Stomach smooth muscle (tissue), 2 donors: ENCODE results near the gene TMEM184B.

Experiments used
- H3K27ac ChIP-seq: one replicate; pipeline ENCODE4 v1.7.0; 2013; ENCODE audit warnings: mild to moderate bottlenecking, low read length, inconsistent platforms
- H3K27me3 ChIP-seq, 2 donors: one replicate each; pipeline ENCODE4 v1.7.0; 2013; ENCODE audit warnings: low read length in 2 of 2; ENCODE audit not compliant: insufficient read depth in 2 of 2, control insufficient read depth in 1 of 2
- H3K36me3 ChIP-seq, 2 donors: one replicate each; pipeline ENCODE4 v1.7.0; 2013; ENCODE audit warnings: low read length in 2 of 2; ENCODE audit not compliant: control insufficient read depth in 2 of 2, insufficient read depth in 2 of 2
- H3K4me1 ChIP-seq: one replicate; pipeline ENCODE4 v1.7.0; 2013; ENCODE audit warnings: low read length; ENCODE audit not compliant: control insufficient read depth, insufficient read depth
- H3K4me3 ChIP-seq, 2 donors: one replicate each; pipeline ENCODE4 v1.7.0; 2013; ENCODE audit warnings: low read length in 2 of 2
- H3K9ac ChIP-seq, 2 donors: one replicate each; pipeline ENCODE4 v1.7.0; 2013; ENCODE audit warnings: low read length in 2 of 2, mild to moderate bottlenecking in 1 of 2
- H3K9me3 ChIP-seq, 2 donors: one replicate each; pipeline ENCODE4 v1.7.0; 2013; ENCODE audit warnings: low read length in 2 of 2; ENCODE audit not compliant: control insufficient read depth in 2 of 2
- donor health status: healthy.
- donor health status: Pancreatic carcinoma.

TMEM184B gene

DNA sequence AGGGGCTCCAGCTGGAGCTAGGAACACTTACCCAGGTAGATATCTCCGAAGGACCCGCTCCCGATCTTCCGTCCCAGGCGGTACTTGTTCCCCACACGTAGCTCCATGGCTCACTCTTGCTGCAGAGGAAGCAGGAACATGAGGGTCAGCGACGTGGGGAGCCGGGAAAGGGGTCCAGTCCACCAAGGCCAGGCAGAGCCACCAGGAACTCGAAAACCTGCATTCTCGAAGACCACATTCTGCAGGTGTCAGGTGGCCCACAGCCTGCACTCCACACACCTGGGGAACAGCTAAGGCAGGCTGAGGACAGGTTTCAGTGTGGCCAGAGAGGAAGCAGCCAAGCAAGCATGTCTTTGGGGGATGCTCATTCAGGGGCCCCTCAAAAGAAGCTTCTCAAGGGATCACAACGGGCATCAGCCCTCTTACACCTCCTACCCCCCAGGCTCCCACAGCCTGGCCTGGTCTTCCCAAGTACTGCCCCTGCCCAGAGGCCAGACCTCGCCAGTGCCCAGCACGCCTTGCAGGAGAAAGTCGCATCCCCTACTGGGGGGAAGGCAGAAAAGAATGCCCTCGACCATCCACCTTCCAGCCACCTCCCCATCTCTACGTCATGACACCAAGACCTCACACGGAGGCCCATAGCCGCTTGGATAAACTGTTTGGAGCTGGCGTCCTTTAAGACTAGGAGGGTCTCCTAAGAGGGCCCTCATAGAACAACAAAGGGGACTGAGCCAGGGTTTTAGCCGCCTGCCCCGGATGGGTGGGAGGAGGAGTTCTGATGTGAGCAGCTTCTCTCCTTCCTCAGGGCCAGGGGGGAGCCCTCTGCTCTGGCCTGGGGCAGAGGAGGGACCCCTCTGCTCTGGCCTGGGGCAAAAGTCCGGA lies 41.5 kb upstream of the TMEM184B start:
- Histone ChIP-seq H3K9me3 (no peaks in the 10 kb centered on the region), H3K36me3 (peaks cover 3 to 8% of the 10 kb centered on the region in 2 donors), H3K27me3 (no peaks in the 10 kb centered on the region), H3K4me3 (peak overlapping the region; percentile 81 to 96), H3K4me1 (peaks cover 72% of the 10 kb centered on the region), H3K9ac (peak overlapping the region; percentile 74 to 97), H3K27ac (peak overlapping the region; percentile 94)

GRCh38 chr22:38313384-38313955 lies 40.7 kb upstream of the TMEM184B start:
- Histone ChIP-seq H3K36me3 (peaks cover 3 to 8% of the 10 kb centered on the region in 2 donors), H3K27ac (peak overlapping the region; percentile 94), H3K4me1 (peaks cover 78% of the 10 kb centered on the region), H3K9ac (peak overlapping the region; percentile 74 to 97), H3K9me3 (no peaks in the 10 kb centered on the region), H3K27me3 (no peaks in the 10 kb centered on the region), H3K4me3 (peak overlapping the region; percentile 81 to 96)

DNA sequence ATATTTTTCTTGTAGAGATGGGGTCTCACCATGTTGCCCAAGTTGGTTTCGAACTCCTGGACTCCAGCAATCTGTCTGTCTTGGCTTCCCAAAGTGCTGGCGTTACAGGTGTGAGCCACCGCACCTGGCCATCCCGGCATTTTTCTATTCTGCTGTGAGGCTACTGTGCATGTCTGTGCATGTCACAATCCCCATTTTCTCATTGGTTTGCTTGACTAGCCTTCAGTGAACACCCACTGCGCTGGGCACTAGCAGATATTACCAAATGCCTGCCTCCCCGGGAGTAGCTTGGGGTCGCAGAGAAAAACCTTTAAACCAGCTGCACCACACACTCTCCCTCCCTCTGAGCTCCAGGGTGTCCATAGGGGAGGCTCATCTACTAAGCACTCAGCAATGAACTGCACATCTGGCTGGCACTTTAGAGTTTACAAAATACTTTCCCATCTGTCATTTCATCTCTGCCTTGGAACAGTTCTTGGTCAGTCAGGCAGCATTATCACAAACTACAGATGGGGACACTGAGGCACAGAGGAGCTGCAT lies 39.5 kb upstream of the TMEM184B start:
- Histone ChIP-seq H3K4me1 (peaks cover 70% of the 10 kb centered on the region), H3K4me3 (peak overlapping the region in 1 of 2 donors; percentile 15), H3K36me3 (peaks cover 3 to 11% of the 10 kb centered on the region in 2 donors), H3K9ac (peak overlapping the region in 1 of 2 donors; percentile 55), H3K27me3 (no peaks in the 10 kb centered on the region), H3K9me3 (no peaks in the 10 kb centered on the region), H3K27ac (peak overlapping the region; percentile 94)

- peak overlapping the region in 1 of 2 donors; percentile 40 for H3K9ac ChIP-seq
- peaks cover 3 to 11% of the 10 kb centered on the region in 2 donors for H3K36me3 ChIP-seq
- peak overlapping the region; percentile 66 for H3K27ac ChIP-seq
- no peaks in the 10 kb centered on the region for H3K27me3 ChIP-seq
- H3K9me3 ChIP-seq = no peaks in the 10 kb centered on the region
- peaks cover 75% of the 10 kb centered on the region for H3K4me1 ChIP-seq
- H3K4me3 ChIP-seq = no peak overlapping the region
These were observed 38.5 kb upstream of the TMEM184B start for GRCh38 chr22:38311323-38311620.

GRCh38 chr22:38310518-38311322 lies 37.9 kb upstream of the TMEM184B start:
- H3K4me1 ChIP-seq = peaks cover 79% of the 10 kb centered on the region
- H3K9ac ChIP-seq = peak overlapping the region; percentile 29 to 47
- H3K27ac ChIP-seq = peak overlapping the region; percentile 66
- H3K36me3 ChIP-seq = peaks cover 3 to 11% of the 10 kb centered on the region in 2 donors
- no peaks in the 10 kb centered on the region for H3K9me3 ChIP-seq
- peak overlapping the region; percentile 9 to 52 for H3K4me3 ChIP-seq
- no peaks in the 10 kb centered on the region for H3K27me3 ChIP-seq

DNA sequence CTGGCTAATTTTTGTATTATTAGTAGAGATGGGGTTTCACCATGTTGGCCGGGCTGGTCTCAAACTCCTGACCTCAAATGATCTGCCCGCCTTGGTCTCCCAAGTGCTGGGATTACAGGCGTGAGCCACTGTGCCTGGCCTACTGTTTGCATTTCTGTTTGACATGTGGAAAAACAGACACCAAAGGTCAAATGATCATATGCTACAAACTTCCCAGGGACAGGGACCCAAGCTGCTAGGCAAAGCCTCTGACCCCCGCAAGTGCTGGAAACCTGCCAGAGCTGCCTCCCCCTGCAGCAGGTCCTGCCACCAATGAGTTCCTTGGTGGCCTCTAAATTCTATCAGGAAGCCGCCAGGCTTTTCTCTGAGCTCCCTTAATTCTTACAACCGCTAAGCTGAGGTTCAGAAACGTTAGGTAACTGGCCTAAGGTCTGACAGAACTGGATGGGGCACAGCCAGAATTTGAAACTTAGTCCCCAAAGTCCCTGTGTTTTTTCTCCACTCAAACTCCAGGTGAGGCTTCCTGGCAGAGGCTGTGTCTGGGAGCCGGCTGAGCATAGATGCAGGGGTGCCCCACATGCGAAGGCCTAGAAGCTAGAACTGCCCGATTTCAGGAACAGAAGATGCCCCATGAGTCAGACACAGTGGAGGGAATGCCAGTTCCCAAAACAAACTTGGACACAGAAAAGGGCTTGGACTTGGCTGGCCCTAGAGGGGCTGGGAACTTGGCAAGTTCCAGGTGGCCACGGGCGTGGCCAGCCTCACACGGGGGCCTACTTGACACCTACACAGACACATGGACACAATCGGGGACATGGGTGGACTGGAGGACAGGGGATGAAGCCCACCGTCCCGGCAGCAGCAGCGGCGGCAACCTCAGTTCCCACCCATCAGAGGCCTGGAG lies 37.1 kb upstream of the TMEM184B start:
- no peaks in the 10 kb centered on the region for H3K27me3 ChIP-seq
- peak overlapping the region; percentile 29 to 53 for H3K9ac ChIP-seq
- peak overlapping the region in 1 of 2 donors; percentile 52 for H3K4me3 ChIP-seq
- peak overlapping the region; percentile 66 for H3K27ac ChIP-seq
- H3K36me3 ChIP-seq = peaks cover 3 to 11% of the 10 kb centered on the region in 2 donors
- no peaks in the 10 kb centered on the region for H3K9me3 ChIP-seq
- peaks cover 75% of the 10 kb centered on the region for H3K4me1 ChIP-seq

GRCh38 chr22:38308791-38309498 lies 36.1 kb upstream of the TMEM184B start:
- H3K4me3 ChIP-seq = no peak overlapping the region
- H3K9me3 ChIP-seq = no peaks in the 10 kb centered on the region
- H3K36me3 ChIP-seq = peaks cover 3 to 16% of the 10 kb centered on the region in 2 donors
- no peak overlapping the region for H3K9ac ChIP-seq
- peak overlapping the region; percentile 31 for H3K27ac ChIP-seq
- H3K4me1 ChIP-seq = peaks cover 74% of the 10 kb centered on the region
- no peaks in the 10 kb centered on the region for H3K27me3 ChIP-seq

GRCh38 chr22:38305471-38306448 lies 33.0 kb upstream of the TMEM184B start:
- peaks cover 56% of the 10 kb centered on the region for H3K4me1 ChIP-seq
- H3K27me3 ChIP-seq = no peaks in the 10 kb centered on the region
- no peak overlapping the region for H3K27ac ChIP-seq
- H3K4me3 ChIP-seq = no peak overlapping the region
- peak overlapping the region in 1 of 2 donors; percentile 17 for H3K9ac ChIP-seq
- no peaks in the 10 kb centered on the region for H3K9me3 ChIP-seq
- peaks cover 13 to 31% of the 10 kb centered on the region in 2 donors for H3K36me3 ChIP-seq

- Histone ChIP-seq H3K27ac (peak overlapping the region; percentile 31), H3K4me3 (peak overlapping the region in 1 of 2 donors; percentile 8), H3K4me1 (peaks cover 43% of the 10 kb centered on the region), H3K9ac (no peak overlapping the region), H3K36me3 (peaks cover 26 to 43% of the 10 kb centered on the region in 2 donors), H3K27me3 (no peaks in the 10 kb centered on the region), H3K9me3 (no peaks in the 10 kb centered on the region)
These were observed 31.7 kb upstream of the TMEM184B start for GRCh38 chr22:38304526-38304925.
